NCI-H2107 treated with DMSO at 0.1 percent for 48 hours (cell line): ENCODE data around the gene KAT8.

ENCODE experiments used
- DNase-seq: peaks from one replicate; lab custom pipeline; 2025; ENCODE audit not compliant: unreplicated experiment; lab: John Stamatoyannopoulos, UW

The KAT8 gene

GRCh38 chr16:31117384-31118222, at the start of gene KAT8:
Gene KAT8 (plus strand): TSS chr16:31117664. CDS start chr16:31117682, 18 bp downstream.
- peak; percentile 92 for DNase-seq

GRCh38 chr16:31071861-31072260, 45.6 kb upstream of the KAT8 start:
- DNase-seq = peak; percentile 31

- no peak for DNase-seq
Observed at GRCh38 chr16:31072540-31073141, 44.8 kb upstream of the KAT8 start.

- DNase-seq = peak; percentile 48
Observed at GRCh38 chr16:31073142-31073969, 44.1 kb upstream of the KAT8 start.

- peak; percentile 97 for DNase-seq
Observed at GRCh38 chr16:31073970-31074813, 43.3 kb upstream of the KAT8 start, which contains the start of the genes ZNF646 and ZNF668. Gene ZNF646 (plus strand): TSS chr16:31074422. CDS start chr16:31076325, 1,903 bp downstream. Gene ZNF668 (minus strand): TSS chr16:31074240. CDS start chr16:31064459, 9,781 bp downstream.

- DNase-seq = no peak
Observed at GRCh38 chr16:31074814-31075183, 42.7 kb upstream of the KAT8 start.

GRCh38 chr16:31076319-31076718, 41.1 kb upstream of the KAT8 start:
- no peak for DNase-seq

- DNase-seq = no peak
Observed at GRCh38 chr16:31077024-31077423, 40.4 kb upstream of the KAT8 start.

- no peak for DNase-seq
Observed at GRCh38 chr16:31077592-31078396, 39.7 kb upstream of the KAT8 start.

GRCh38 chr16:31078597-31079341, 38.7 kb upstream of the KAT8 start:
- DNase-seq = no peak

GRCh38 chr16:31079342-31079944, 38.0 kb upstream of the KAT8 start:
- DNase-seq = no peak

- no peak for DNase-seq
Observed at GRCh38 chr16:31080035-31080629, 37.3 kb upstream of the KAT8 start.

- DNase-seq = no peak
Observed at GRCh38 chr16:31080756-31081419, 36.6 kb upstream of the KAT8 start.

- DNase-seq = no peak
Observed at GRCh38 chr16:31081428-31082351, 35.8 kb upstream of the KAT8 start.

GRCh38 chr16:31082368-31083045, 35.0 kb upstream of the KAT8 start:
- DNase-seq = no peak

GRCh38 chr16:31083081-31083480, 34.4 kb upstream of the KAT8 start:
- DNase-seq = no peak
